ENCODE data around the gene GBGT1. TPM values are rescaled to one million over a fixed set of nuclear protein-coding genes. Genes with fewer than 3 reads are reported as not detected.

Gene GBGT1
- total and polyA plus RNA-seq, 9 of the 15 experiments (the other 6 are each of a cell fraction or from before 2014, with no cell fraction given), result 0.55 to 25.8 (median 13.7) TPM

GRCh38 chr9:133202688-133203453 lies 39.2 kb upstream of the GBGT1 start:
- H3K9me3 ChIP-seq (replicated peaks; ENCODE audit: control insufficient read depth, insufficient read depth, low read depth, low read length), result no peaks in the 10 kb centered on the region
- H3K27me3 ChIP-seq (ENCODE audit: control insufficient read depth in 2 of 2, insufficient read depth in 2 of 2, low read length in 2 of 2), result peaks cover 48 to 89% of the 10 kb centered on the region in 2 experiments
- no peak for DNase-seq (ENCODE audit: extremely low read depth in 1 of 4, low spot score in 3 of 4)
- H3K4me1 ChIP-seq (replicated peaks in 1 of 2; ENCODE audit: control insufficient read depth in 2 of 2, insufficient read depth in 2 of 2, low read length in 2 of 2), result peaks cover 0 to 22% of the 10 kb centered on the region in 2 experiments; a peak in 2 of 5 replicates
- H4K20me1 ChIP-seq (replicated peaks; ENCODE audit: control insufficient read depth, insufficient read depth, low read length), result no peaks in the 10 kb centered on the region; the same call in 1 of the 2 replicates
- ATAC-seq, result no peak
- no peak overlapping the region for H3K27ac ChIP-seq (ENCODE audit: extremely low read depth, low read depth, low read length)
- CTCF ChIA-PET (ENCODE audit: low intra/inter-chr PET ratio), result no interaction called here
- no TSS peak for BruUV-seq (replicated peaks)
- in situ Hi-C loops (cut with MboI), result no loop called here
- no peak overlapping the region for H3K4me3 ChIP-seq
- no peak overlapping the region for H3K4me2 ChIP-seq (ENCODE audit: insufficient read depth, low read length)
- H3K79me2 ChIP-seq (ENCODE audit: control insufficient read depth, insufficient read depth, low read length), result no peaks in the 10 kb centered on the region
- no peaks in the 10 kb centered on the region for H3K36me3 ChIP-seq (ENCODE audit: control insufficient read depth, insufficient read depth, low read length)
- FAIRE-seq, result no peak
- intact Hi-C loops (cut with micrococcal nuclease), result no loop called here
- 17% methylated on average over 14 of the region's 14 CpGs for WGBS (ENCODE audit: insufficient coverage, low coverage, missing lambda C conversion rate)
- H2AFZ ChIP-seq (ENCODE audit: low read depth, low read length), result no peak overlapping the region
- no peak for TF ChIP-seq MYNN (IDR thresholded peaks at IDR 0.05)
- no peak for TF ChIP-seq MYNN (CRISPR knock-in tag; IDR thresholded peaks at IDR 0.05)
- no peak for TF ChIP-seq JUN (IDR thresholded peaks at IDR 0.05; ENCODE audit: borderline replicate concordance, low read depth, low read length)
- TF ChIP-seq JUN (CRISPR knock-in tag; IDR thresholded peaks at IDR 0.05; ENCODE audit: borderline replicate concordance), result no peak
- TF ChIP-seq ZNF3 (CRISPR knock-in tag; IDR thresholded peaks at IDR 0.05), result no peak
- no peak for TF ChIP-seq GATAD2A (IDR thresholded peaks at IDR 0.05)
- no peak for TF ChIP-seq CBFB (CRISPR knock-in tag; IDR thresholded peaks at IDR 0.05)
- TF ChIP-seq NRF1 (conservative IDR thresholded peaks at IDR 0.05 in 1 of 2, IDR thresholded peaks at IDR 0.05 in 1 of 2), result no peak
- no peak for TF ChIP-seq ZNF398 (CRISPR knock-in tag; IDR thresholded peaks at IDR 0.05)
- TF ChIP-seq ZNF384 (IDR thresholded peaks at IDR 0.05; ENCODE audit: low read depth, low read length), result no peak
- TF ChIP-seq NR4A1 (CRISPR knock-in tag; IDR thresholded peaks at IDR 0.05), result no peak
- no peak for TF ChIP-seq NR4A1 (tag; IDR thresholded peaks at IDR 0.05)
- no peak for TF ChIP-seq ATF7 (IDR thresholded peaks at IDR 0.05)
- no peak for TF ChIP-seq ZNF263 (CRISPR knock-in tag; IDR thresholded peaks at IDR 0.05; ENCODE audit: borderline replicate concordance)
- TF ChIP-seq C11orf30 (IDR thresholded peaks at IDR 0.05; ENCODE audit: low read depth), result no peak
- no peak for TF ChIP-seq FOXK1 (CRISPR knock-in tag; IDR thresholded peaks at IDR 0.05; ENCODE audit: borderline replicate concordance)
- TF ChIP-seq HMG20A (CRISPR knock-in tag; conservative IDR thresholded peaks at IDR 0.05), result no peak
- no peak for TF ChIP-seq YBX1 (IDR thresholded peaks at IDR 0.05)
- no peak for TF ChIP-seq SAP30 (IDR thresholded peaks at IDR 0.05; ENCODE audit: borderline replicate concordance, insufficient read depth, low read depth, low read length, poor library complexity, severe bottlenecking)
- TF ChIP-seq ZNF274 (IDR thresholded peaks at IDR 0.05; ENCODE audit: borderline replicate concordance, low read depth, low read length), result no peak
- TF ChIP-seq MCM7 (IDR thresholded peaks at IDR 0.05), result no peak
- no peak for TF ChIP-seq TCF7L2 (IDR thresholded peaks at IDR 0.05; ENCODE audit: low read depth, low read length)
- no peak for TF ChIP-seq NR0B1 (IDR thresholded peaks at IDR 0.05; ENCODE audit: partially characterized antibody)
- H3K9me1 ChIP-seq (ENCODE audit: control insufficient read depth, insufficient read depth, low read length), result no peaks in the 10 kb centered on the region
- POLR2A ChIA-PET, result interaction anchor here (0.6 to 1.1 kb wide), 4 partner anchors 10 to 252 kb away, joined by 3 to 4 read pairs (median 3); no protein-coding TSS in a partner anchor
- H3K9ac ChIP-seq (ENCODE audit: insufficient read depth in 1 of 2, low read depth in 2 of 2, low read length in 2 of 2), result no peak overlapping the region

Measured in K562 (cell line).